Stimulated activated CD8-positive, alpha-beta memory T cell treated with anti-CD3 and anti-CD28 coated beads, Interleukin-7, amount 100 ng/mL, for 24 hours (primary cell): ENCODE measurements around the gene NME8.

Experiments
- DNase-seq: peaks from one replicate; pipeline ENCODE4 v3.0.0-alpha.2; 2020; ENCODE audit warnings: low read depth

The NME8 gene

GRCh38 chr7:37901236-37901827, 52.9 kb downstream of the NME8 start:
- DNase-seq = no peak

- DNase-seq = no peak
These were observed 53.6 kb downstream of the NME8 start for GRCh38 chr7:37901890-37902524.

- DNase-seq = no peak
These were observed 59.9 kb downstream of the NME8 start for GRCh38 chr7:37908221-37908788.

GRCh38 chr7:37912756-37913155, 64.4 kb downstream of the NME8 start:
- no peak for DNase-seq

GRCh38 chr7:37915438-37915837, 67.0 kb downstream of the NME8 start:
- DNase-seq = no peak

GRCh38 chr7:37916017-37916672, 67.7 kb downstream of the NME8 start:
- no peak for DNase-seq

GRCh38 chr7:37916673-37917660, 68.6 kb downstream of the NME8 start, which contains the start of gene SFRP4:
Gene SFRP4, minus strand, starts transcription at chr7:37916817. Its CDS starts 280 bp downstream, at chr7:37916537.
- no peak for DNase-seq

GRCh38 chr7:37918526-37918925, 70.1 kb downstream of the NME8 start:
- DNase-seq = no peak

- no peak for DNase-seq
These were observed 72.0 kb downstream of the NME8 start, which contains the start of gene EPDR1 for GRCh38 chr7:37920305-37920848. Gene EPDR1, plus strand, starts transcription at chr7:37920640. Its CDS starts 300 bp downstream, at chr7:37920940.

- DNase-seq = no peak
These were observed 72.7 kb downstream of the NME8 start for GRCh38 chr7:37920849-37921805.

- DNase-seq = no peak
These were observed 73.5 kb downstream of the NME8 start for GRCh38 chr7:37921876-37922275.

GRCh38 chr7:37923996-37924395, 75.6 kb downstream of the NME8 start:
- no peak for DNase-seq

GRCh38 chr7:37924491-37925041, 76.2 kb downstream of the NME8 start:
- DNase-seq = no peak

GRCh38 chr7:37925620-37926019, 77.2 kb downstream of the NME8 start:
- DNase-seq = no peak

- DNase-seq = no peak
These were observed 79.5 kb downstream of the NME8 start for GRCh38 chr7:37927773-37928444.

GRCh38 chr7:37928878-37929277, 80.5 kb downstream of the NME8 start:
- no peak for DNase-seq

- no peak for DNase-seq
These were observed 82.0 kb downstream of the NME8 start for GRCh38 chr7:37930226-37930948.

- no peak for DNase-seq
These were observed 84.1 kb downstream of the NME8 start for GRCh38 chr7:37932543-37932942.
